Esophagus squamous epithelium (tissue), 4 donors: ENCODE results near the gene CHST3.

Experiments used
- POLR2A ChIP-seq, 4 donors: fragments of 450-650 bp; IDR thresholded peaks; one replicate each; pipeline ENCODE4 v1.6.1; 2017; ENCODE audit warnings: antibody characterized with exemption in 4 of 4, mild to moderate bottlenecking in 4 of 4, moderate library complexity in 3 of 4
- TF ChIP-seq, protein P1 (sequence below), 6 experiments: fragments of 450-650 bp in 4 of 6; fragments of 200-600 bp in 2 of 6; sonication (generic) in 2 of 6; IDR thresholded peaks; one replicate each; pipeline ENCODE4 v1.5.1; 2016 to 2019; ENCODE audit warnings: antibody characterized with exemption in 6 of 6, mild to moderate bottlenecking in 4 of 6, moderate library complexity in 4 of 6

DNA sequence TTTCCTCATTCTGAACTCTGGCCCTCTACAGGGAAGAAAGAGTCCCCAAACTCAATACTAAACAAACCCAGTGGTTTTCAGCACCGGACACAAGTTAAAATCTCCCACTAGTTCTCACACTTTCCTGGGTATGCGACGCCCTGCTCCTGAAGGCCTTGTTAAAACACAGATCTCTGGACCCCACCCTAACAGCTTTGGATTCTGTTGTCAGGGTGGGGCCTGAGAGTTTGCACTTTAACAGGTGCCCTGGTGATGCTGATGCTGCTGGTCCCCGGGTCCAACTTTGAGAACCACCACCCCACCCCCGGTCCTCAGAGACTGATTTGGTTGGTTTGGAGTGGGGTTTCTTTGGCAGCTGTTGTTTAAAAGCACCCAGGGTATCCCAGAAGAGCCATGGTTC, 61.6 kb downstream of the CHST3 start:
- TF ChIP-seq, protein P1, sequence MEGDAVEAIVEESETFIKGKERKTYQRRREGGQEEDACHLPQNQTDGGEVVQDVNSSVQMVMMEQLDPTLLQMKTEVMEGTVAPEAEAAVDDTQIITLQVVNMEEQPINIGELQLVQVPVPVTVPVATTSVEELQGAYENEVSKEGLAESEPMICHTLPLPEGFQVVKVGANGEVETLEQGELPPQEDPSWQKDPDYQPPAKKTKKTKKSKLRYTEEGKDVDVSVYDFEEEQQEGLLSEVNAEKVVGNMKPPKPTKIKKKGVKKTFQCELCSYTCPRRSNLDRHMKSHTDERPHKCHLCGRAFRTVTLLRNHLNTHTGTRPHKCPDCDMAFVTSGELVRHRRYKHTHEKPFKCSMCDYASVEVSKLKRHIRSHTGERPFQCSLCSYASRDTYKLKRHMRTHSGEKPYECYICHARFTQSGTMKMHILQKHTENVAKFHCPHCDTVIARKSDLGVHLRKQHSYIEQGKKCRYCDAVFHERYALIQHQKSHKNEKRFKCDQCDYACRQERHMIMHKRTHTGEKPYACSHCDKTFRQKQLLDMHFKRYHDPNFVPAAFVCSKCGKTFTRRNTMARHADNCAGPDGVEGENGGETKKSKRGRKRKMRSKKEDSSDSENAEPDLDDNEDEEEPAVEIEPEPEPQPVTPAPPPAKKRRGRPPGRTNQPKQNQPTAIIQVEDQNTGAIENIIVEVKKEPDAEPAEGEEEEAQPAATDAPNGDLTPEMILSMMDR (IDR thresholded peaks at IDR 0.05) = no peak
- TF ChIP-seq POLR2A (IDR thresholded peaks at IDR 0.05) = no peak
